ENCODE measurements around the gene ARMC6. TPM values are rescaled to one million over a fixed set of nuclear protein-coding genes. Genes with fewer than 3 reads are reported as not detected.
"Not testable (repeated sequence)": the region's sequence is repeated elsewhere in the genome, so short reads cannot be mapped to it uniquely, and the experiment has no call there.

Gene ARMC6
- total RNA-seq, 1 donor from 2014 or later: 19.8 TPM

DNA sequence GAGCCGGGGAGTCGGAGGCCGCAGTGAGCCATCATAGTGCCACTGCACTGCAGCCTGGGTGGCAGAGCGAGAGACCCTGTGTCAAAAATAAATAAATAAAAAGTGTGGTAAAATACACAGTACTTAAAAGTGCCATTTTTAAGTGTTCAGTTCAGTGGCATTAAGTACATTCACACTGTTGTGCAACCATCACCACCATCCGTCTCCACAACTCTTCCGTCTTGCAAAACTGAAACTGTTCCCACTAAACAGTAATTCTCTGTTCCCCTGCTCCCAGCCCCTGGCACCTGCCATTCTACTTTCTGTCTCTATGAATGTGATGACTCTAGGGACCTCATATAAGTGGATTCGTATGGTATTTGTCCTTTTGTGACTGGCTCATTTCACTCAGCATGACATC, 43.7 kb downstream of the ARMC6 start:
- ATAC-seq: no peak

DNA sequence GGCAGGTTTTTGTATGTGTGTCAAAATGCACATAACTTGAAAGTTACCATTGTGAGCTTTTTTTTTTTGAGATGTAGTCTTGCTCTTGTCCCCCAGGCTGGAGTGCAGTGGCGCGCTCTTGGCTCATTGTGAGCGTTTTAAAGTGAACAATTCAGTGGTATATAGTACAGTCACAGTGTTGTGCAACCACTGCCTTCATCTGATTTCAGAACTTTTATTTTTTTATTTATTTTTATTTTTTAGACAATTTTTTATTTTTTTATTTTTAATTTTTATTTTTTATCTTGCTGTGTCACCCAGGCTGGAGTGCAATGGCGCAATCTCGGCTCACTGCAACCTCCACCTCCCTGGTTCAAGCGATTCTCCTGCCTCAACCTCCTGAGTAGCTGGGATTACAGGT, 45.4 kb downstream of the ARMC6 start:
- ATAC-seq: no peak

DNA sequence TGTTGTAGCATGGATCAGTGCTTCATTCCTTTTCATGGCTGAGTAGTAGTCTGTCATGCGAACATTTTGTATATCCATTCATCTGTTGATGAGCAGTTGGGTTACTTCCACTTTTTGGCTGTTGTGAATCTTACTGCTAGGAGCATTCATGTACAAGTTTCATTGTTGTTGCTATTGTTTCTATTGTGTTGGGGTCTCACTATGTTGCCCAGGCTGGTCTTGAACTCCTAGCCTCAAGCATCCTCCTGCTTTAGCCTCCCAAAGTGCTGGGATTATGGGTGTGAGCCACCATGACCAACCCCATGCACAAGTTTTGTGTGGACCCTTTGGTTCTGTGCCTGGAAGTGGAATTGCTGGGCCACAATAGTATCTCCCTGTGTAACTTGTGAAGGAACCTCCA, 46.2 kb downstream of the ARMC6 start:
- no peak for ATAC-seq

DNA sequence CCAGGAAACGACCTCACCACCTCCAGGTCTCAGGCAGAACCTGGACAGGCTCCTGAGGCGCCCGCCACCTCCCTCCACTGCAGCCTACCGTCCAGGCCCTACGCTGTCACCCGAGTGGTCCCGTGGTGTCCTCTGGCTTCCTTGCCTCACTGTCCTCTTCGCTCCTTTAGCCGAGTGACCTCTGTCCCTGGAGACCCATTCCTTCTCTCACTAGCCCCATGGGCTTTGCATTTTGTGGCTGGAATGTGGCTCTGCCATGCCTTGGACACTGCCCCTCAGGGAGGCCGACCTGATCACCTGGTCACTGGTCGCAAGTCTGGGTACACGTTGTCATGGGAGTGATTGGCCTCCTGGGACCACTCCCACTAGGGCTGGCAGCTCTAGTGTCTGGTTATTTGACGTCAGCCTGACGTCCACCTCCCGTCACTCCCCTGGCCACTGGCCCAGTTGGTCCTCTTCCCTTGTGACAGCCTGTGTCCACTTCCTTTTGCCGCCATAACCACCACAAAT, 48.3 kb downstream of the ARMC6 start:
- no peak for ATAC-seq

DNA sequence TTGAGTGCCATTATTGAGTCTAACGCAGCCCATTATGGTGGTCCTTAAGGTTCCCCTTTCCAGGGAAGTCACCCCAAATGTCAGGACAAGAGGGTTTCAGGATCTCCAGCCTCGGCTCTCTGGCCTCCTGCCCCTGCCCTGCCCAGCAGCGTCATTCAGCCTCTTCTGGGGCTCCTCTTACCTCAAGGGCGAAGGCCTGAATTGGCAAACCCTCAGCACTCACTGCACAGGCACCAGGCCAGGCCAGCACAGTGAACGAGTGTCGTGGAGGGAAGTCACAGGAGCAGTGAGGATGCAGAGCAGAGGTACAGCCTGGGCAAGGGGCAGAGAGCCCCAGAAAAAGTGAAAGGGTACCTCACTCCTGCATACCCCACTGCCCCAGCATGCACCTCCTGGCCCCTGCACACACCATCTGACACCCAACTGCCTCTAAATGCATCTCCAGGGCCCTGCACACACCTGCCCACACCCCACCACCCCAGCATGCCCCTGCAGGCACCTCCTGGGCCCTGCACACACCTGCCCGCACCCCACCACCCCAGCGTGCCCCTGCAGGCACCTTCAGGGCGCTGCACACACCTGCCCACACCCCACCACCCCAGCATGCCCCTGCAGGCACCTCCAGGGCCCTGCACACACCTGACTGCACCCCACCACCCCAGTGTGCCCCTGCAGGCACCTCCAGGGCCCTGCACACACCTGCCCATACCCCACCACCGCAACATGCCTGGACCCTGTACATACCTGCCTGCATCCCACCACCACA, 50.2 kb downstream of the ARMC6 start:
- ATAC-seq: peak; percentile 74

DNA sequence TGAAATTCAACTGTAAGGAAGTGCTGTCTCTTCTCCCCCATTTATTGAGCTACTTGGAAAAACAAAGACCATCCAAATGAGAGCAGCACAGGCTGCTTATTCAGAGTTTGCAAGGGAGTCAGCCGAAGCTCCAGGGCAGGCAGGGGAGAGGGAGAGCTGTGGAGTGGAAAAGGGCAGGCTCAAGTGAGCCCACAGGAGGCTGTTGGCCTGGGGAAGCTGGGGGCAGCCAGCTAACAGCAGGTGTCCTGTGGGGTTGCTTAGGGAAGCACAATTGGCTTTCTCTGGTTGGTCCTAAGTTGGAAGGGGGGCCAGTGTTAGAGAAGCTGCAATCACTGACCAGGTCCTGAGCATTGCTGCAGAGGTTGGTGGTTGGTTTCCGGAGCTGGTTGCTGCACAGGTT, 54.3 kb downstream of the ARMC6 start:
- no peak for ATAC-seq

DNA sequence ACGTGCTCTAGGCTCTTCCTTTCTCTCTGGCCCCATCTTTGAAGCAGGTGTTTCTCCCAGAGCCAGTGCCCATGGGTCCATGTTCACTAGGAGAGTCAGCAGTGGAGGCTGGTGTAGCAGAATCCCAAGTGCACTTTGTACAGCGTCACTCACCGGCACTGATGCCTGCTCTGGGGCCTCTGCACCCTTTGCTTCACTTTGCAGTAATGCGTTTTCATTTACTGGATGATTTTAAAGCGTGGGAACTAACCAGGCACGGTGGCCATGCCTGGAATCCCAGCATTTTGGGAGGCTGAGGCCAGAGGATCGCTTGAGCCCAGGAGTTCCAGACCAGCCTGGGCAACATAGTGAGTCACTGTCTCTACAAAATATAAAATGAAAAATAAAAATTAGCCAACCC, 61.1 kb downstream of the ARMC6 start:
- no peak for ATAC-seq

DNA sequence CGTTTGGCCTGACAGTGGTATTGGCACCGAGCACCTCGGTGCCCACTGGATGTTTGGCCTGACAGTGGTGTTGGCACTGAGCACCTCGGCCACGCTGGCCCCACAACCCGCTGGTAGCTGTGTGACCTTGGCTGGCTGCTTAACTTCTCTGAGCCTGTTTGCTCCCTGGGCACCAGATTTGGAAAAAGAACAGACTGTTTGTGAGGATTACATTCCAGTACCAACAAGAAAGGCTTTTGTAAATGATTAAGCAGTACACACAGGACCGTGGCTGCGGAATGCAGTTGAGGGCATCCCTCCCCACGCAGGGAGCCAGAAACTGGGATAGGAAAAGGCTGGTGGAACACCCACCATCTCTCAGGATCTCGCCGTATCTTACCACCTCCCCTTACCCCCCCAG, 62.3 kb downstream of the ARMC6 start:
- ATAC-seq: no peak

DNA sequence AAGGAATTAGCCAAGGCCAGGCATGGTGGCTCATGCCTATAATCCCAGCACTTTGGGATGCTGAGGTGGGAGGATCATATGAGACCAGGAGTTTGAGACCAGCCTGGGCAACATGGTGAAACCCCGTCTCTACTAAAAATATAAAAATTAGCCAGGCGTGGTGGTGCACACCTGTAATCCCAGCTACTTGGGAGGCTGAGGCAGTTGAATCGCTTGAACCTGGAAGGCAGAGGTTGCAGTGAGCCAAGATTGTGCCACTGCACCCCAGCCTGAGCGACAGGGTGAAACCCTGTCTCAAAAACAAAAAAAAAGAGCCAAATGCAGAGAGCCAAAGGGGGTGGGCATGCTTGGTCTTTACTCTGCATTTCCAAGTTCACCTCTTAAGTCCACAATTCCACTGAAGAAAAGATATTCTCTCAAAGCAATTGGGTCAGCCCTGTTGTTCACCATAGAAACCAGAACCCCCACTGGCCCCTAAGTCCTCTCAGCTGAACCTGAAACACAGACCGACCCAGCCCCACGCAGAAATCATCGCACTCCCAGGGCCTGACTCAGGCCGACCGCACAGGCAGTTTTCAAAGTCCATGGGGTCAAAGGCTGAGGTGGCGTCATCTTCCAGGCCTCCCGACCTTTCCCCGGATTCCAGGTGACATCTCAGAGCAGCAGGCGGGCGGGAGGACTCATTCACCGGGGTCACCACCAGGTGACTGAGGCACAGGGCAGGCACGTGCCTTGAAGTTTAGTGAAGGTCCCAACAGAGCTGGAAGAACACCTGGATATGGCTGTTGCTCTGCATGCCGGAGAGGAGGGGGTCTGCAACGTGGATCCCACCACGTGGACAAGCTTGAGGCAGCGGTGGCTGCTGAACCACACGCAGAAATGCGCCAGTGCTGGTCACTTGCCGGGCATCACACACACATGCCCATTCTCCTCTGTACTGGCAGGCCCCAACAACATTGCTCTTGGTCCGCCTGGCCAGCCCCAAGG, 63.5 kb downstream of the ARMC6 start:
- no peak for ATAC-seq

DNA sequence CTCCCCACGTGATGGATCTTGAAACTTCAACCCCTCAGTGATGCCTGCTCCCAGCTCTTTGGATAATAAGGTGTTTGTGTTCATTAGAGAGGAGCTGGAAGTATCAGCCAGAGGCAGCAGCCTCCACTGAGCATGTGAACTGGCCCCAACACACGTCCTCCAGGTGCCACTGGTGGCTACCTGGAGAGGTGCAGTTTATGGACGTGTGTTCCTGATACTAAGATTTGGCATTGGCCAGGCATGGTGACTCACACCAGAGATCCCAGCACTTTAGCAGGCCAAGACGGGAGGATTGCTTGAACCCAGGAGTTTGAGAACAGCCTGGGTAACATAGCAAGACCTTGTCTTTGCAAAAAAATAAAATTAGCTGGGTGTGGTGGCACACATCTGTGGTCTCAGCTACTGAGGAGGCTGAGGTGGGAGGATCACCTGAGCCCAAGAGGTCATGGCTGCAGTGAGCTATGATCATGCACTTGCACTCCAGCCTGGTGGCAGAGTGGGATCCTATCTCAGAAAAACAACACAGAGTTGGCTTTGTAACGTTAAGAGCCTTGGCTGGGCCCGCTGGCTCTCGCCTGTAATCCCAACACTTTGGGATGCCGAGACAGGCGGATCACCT, 64.8 kb downstream of the ARMC6 start:
- ATAC-seq: peak; percentile 65

DNA sequence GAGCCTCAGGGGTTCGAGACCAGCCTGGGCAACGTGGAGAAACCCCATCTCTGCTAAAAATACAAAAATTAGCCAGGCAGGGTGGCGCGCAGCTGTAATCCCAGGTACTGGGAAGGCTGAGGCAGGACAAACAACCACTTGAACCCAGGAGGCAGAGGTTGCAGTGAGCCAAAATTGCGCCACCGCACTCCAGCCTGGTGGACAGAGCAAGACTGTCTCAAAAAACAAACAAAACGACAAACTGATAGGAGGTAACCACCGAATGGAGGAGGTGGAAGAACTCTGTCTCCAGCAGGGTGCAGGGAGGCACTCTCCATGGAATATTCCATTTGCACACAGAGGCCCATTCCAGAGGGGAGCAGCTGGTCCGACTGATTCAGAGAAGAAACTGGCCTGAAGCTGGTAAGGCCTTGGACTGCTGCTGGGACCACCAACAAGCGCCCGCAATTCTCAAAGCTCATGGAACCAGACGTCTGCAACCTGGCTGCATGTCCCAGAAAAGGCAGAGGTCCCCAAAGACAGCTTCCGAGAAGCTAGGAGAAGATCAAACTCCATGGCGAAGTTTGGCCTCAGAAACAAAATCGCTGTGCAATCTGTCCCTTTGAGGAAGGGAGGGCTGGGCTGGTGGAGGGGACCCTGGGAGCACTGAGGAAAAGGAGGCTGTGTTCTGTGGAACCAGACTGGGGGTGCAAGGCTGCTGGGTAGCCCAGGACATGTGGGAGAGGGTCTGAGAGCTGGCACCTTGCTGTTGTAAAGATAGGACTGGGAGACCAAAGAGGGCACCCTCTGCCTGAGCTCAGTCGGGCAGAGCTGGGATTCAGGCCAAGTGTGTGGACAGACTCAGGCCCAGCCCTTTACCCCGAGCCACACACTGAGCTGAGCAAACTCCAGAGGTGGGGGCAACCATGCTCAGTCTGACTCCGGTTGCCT, 65.6 kb downstream of the ARMC6 start:
- ATAC-seq: no peak

DNA sequence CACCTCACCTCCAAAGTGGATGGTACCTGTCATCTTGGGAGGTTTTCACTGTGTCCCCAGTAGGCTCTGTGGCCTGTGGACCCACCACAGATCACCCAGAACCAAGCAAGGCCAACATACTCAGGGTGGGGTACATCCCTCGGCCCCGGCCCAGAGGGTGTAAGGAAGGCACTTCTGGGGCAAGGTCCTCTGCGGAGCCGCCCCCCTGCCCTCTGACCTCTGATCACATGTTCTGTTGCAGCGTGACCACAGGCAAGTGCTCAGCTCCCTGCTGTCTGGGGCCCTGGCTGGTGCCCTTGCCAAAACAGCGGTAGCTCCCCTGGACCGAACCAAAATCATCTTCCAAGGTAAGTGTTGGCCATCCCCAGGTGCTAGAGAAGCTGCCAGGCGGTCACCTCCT, 68.1 kb downstream of the ARMC6 start:
- ATAC-seq: no peak

DNA sequence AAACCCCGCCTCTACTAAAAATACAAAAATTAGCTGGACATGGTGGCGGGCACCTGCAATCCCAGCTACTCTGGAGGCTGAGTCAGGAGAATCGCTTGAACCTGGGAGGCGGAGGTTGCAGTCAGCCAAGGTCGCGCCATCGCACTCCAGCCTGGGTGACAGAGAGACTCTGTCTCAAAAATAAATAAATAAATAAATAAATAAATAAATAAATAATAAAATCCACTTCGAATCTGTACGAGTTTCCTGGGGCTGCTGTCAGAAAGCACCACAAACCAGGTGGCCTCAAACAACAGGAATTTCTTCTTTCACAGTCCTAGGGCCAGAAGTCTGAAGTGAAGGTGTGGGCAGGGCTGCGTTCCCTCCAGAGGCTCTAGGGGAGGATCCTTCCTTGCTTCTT, 69.2 kb downstream of the ARMC6 start:
- ATAC-seq: not testable (repeated sequence)

DNA sequence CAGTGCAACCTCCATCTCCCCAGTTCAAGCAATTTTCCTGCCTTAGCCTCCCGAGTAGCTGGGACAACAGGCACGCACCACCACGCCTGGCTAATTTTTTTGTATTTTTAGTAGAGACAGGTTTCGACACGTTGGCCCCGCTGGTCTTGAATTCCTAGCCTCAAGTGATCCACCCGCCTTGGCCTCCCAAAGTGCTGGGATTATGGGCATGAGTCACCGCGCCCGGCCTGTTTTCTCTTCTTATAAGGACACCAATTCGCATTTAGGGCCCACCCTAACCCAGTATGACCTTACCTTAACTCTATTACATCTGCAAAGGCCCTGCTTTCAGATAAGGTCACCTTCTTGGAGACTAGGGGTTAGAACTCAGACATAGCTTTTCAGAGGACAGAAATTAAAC, 69.8 kb downstream of the ARMC6 start:
- ATAC-seq: peak; percentile 47

DNA sequence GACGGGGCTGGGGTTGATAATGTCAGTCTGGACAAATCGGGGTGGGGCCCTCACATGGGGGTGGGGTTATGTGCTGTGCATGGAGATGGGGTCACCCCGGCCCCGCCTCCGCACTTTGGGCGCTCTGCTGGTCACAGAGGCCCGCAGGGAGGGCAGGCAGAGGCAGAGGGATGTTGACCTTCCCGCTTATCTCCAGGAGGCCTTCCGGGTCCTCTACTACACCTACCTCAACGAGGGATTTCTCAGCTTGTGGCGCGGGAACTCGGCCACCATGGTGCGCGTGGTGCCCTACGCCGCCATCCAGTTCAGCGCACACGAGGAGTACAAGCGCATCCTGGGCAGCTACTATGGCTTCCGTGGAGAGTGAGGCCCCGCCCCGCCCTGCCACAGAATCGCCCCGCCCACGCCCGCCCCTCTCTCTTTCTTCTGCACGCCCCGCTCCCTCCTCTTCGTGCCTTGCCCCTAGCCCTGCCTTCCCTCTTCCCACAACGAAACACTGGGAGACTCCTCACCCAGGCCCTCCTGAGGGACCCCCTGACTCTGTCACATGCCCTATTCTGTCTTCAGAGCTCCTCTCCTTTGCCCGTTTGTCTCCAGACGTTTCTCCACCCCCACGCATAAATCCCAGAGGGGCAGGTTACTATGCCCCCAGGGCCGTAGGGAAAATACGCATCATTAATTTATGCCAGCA, 72.1 kb downstream of the ARMC6 start:
- peak; percentile 61 for ATAC-seq

DNA sequence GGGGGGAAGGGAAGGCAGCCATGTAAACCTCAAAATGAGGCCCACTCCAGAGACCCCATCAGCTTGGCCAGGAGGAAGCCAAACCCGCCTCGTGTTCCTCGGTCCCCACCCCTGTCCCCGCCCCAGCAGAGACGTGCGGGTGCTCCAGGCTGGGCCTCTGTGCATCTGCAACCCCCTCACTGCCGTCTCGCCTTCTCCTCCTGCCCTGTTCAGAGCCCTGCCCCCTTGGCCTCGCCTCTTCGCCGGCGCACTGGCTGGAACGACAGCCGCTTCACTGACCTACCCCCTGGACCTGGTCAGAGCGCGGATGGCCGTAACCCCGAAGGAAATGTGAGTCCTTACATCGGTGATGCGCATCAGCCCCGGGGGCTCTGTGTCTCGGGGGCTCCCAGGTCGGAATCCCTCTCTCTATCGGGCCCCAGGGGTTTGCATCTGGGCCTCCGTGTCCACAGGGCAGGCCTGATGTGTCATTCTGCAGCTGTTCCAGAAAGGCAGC, 72.7 kb downstream of the ARMC6 start:
- ATAC-seq: peak; percentile 3

DNA sequence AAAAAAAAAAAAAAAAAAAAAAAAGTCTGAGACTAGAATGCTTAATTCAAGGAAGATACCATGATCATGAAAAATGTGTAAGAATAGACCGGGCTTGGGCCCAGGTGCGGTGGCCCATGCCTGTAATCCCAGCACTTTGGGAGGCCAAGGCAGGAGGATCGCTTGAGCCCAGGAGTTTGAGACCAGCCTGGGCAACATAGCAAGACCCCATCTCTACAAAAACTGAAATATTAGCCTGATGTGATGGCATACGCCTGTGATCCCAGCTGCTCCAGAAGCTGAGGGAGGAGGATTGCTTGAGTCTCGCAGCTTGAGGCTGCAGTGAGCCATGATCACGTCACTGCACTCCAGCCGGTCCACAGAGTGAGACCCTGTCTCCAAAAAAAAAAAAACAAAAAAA, 73.5 kb downstream of the ARMC6 start:
- not testable (repeated sequence) for ATAC-seq

DNA sequence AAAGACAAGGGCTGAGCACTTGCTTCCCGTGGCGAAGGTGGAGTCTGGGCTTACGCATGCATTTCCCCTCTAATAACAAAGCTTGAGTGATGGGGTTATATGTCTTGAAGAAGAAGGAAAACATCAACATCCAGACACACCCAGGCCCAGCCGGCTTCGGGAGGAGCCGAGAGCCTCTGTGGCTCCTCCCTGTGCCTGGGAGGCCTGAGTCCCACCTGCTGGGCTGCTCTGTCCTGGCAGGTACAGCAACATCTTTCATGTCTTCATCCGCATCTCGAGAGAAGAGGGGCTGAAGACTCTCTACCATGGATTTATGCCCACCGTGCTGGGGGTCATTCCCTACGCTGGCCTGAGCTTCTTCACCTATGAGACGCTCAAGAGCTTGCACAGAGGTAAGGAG, 74.3 kb downstream of the ARMC6 start:
- ATAC-seq: no peak

All from esophagus mucosa (tissue), 1 donor.